ENCODE data around the gene MED9.

MED9 gene

GRCh38 chr17:17516941-17517720 is 40.3 kb downstream of the MED9 start:
- DNase-seq (ENCODE audit: low read depth): no peak

DNA sequence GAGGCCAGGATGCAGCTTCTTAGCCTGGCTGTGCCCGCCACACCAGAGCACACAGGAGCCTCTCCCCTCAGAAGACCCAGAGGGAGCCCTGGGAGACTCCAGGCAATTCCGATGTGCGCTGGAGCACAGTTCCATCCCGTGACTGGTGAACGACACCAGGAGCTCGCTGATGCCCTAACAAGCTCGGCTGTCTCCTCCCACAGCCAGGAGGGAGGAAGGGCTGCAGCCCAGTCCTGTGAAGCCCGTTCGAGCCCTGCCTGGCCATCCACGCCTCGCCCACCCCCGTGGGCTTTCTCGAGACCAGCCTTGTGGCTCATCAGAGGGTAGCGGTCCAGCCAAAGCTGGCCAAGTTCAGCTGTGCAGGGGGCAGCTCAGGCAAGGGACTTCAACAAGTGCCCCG is 41.2 kb downstream of the MED9 start:
- no peak for DNase-seq (ENCODE audit: low read depth)

DNA sequence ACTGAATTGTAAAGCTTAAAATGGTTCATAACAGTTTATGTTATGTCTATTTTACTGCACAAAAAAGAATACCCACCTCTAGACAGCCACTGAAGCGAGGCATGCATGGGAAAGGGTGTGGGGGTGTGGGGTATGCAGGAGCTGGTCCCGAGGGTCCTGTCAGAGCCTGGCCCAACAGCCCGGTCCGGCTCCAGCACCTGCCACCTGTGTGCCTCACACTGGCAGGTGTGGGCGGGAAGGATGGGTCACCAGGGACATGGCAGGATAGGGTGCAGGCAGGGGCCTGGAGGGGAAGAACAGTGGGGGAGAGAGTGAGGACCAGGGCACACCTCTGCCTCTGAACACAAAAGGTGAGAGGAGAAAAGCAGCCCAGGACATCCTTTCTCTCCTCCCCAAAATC is 42.2 kb downstream of the MED9 start:
- no peak for DNase-seq (ENCODE audit: low read depth)

- no peak for DNase-seq (ENCODE audit: low read depth)
Measured at GRCh38 chr17:17519886-17520285, 43.1 kb downstream of the MED9 start.

DNA sequence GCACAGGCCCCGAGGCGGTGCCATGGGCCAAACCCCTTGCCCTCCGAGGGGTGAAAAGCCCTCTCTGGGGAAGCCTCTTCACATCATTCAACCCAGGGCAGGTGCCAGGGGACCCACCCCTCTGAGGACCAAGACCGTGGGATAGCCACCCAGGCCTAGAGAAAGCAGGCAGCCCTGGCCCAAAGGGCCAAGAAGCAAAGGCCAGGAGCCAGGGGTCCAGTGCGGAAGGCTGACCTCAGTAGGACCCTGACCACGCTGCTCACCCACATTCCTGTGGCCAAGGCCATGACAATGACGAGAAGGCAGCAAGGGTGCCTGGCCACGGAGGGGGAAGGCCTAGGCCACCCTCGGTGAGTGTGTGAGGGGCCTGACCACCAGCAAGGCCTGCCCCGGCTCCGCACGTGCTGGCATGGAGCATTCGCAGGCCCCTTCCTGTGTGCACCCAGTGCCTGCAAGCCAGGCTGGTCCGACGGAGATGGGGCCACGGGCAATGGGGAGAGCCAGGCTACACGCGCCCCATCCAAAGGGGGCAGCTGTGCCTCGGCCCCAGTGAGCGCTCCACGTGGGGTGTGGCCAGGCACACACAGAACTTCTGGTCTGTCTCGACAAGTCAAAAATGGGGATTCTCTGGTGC is 43.9 kb downstream of the MED9 start:
- DNase-seq (ENCODE audit: low read depth): no peak

- DNase-seq (ENCODE audit: low read depth): no peak
Measured at GRCh38 chr17:17523001-17523730, 46.4 kb downstream of the MED9 start.

DNA sequence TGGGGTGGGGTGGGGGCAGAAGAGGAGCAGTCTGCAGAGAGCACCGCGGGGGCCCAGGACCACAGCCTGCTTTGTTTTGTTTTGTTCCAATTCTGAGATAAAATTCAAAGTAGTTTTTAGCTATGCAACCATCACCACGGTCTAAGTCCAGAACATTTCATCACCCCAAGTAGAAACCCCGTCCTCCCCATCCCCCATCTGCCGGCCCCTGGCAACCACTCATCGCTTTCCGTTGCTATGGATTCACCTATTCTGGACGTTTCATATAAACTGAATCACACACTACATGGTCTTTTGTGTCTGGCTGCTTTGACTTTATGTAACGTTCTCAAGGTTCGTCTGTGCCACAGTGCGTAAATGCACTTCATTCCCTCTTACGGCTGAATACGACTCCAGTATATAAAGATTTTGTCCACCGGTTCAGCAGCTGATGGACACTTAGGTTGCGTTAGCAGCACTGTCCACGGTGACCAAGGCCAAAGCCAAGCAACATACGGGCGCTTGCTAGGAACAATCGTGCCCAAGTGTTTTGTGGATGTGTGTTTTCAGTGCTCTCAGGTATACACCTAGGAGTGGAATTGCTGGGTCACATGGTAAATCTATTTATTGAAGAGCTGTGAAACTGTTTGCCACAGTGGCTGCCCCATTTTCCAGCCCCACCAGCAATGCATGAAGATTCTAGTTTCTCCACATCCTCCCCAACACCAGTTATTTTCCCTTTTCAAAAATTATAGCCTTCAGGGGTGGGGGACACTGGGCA is 47.1 kb downstream of the MED9 start:
- no peak for DNase-seq (ENCODE audit: low read depth)

DNA sequence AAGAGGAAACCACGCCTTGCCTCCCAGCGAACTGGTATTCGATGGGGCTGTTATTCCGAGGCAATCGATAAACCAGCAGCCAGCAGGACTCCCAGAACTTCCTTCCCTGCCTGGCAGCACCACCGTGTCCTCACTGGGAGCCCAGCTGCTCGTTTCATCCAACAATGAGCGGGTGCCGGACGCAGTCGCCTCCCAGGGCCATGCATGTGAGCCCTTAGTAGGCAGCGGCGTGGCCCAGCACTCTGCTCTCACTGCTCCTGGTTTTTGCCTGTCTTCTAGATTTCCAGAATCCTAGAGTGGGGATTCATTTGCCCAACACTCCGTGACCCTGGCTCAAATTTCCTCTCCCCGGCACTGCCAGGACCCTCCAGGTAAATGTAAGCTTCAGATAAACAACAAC is 48.5 kb downstream of the MED9 start:
- no peak for DNase-seq (ENCODE audit: low read depth)

GRCh38 chr17:17525956-17526355 is 49.2 kb downstream of the MED9 start:
- DNase-seq (ENCODE audit: low read depth): no peak

- no peak for DNase-seq (ENCODE audit: low read depth)
Measured at GRCh38 chr17:17526369-17526768, 49.6 kb downstream of the MED9 start.

DNA sequence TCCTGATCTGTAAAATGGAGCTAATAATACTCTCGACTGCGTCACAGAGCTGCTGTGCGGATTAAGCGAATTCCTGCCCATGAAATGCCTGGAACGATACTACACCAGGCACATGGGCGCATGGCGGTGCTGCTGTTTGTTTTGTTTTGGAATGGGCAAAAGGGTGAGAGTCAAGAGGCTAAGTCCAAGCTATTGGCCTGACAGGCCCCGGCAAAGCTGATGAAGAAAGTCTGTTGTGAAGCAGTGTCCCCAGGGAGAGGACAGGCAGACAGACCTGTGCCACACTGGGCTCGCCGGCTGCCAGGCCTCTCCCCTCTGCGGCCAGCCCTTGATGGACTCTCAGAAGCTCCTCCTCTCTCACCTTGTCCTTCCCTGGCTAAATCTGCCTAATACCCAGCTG is 50.7 kb downstream of the MED9 start:
- DNase-seq (ENCODE audit: low read depth): no peak

- DNase-seq (ENCODE audit: low read depth): no peak
Measured at GRCh38 chr17:17527956-17528500, 51.2 kb downstream of the MED9 start.

- DNase-seq (ENCODE audit: low read depth): no peak
Measured at GRCh38 chr17:17528696-17529652, 52.2 kb downstream of the MED9 start.

- no peak for DNase-seq (ENCODE audit: low read depth)
Measured at GRCh38 chr17:17531156-17531555, 54.4 kb downstream of the MED9 start.

DNA sequence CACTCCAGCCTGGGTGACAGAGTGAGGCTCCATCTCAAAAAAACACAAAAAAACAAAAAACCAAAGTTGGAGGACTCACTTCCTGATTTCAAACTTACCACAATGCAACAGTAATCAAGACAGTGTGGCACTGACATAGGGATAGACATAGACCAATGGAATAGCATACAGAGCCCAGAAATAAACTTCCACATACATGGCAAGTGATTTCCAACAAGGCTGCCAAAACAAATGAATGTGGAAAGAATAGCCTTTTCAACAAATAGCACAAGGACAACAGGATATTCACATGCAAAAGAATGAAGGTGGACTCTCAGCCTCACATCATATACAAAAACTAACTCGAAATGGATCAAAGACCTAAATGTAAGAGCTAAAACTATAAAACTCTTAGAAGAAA is 56.2 kb downstream of the MED9 start:
- no peak for DNase-seq (ENCODE audit: low read depth)

DNA sequence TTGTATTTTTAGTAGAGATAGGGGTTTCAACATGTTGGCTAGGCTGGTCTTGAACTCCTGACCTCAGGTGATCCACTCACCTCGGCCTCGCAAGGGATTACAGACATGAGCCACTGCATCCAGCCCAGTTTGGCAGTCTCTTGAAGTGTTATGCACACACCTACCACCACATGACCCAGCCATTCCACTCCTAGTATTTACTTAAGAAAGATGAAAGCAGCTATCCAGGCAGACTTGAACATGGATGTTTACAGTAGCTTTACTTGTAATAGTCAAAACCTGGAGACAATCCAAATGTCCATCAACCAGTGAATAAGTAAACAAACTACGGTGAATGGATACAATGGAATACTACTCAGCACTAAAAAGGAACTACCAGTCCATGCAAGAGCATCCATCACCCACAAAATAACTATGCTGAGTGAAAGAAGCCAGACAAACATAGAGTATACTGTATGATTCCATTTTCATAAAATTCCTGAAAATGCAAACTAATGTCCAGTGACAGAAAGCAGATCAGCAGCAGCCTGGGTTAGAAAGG is 57.2 kb downstream of the MED9 start:
- no peak for DNase-seq (ENCODE audit: low read depth)

DNA sequence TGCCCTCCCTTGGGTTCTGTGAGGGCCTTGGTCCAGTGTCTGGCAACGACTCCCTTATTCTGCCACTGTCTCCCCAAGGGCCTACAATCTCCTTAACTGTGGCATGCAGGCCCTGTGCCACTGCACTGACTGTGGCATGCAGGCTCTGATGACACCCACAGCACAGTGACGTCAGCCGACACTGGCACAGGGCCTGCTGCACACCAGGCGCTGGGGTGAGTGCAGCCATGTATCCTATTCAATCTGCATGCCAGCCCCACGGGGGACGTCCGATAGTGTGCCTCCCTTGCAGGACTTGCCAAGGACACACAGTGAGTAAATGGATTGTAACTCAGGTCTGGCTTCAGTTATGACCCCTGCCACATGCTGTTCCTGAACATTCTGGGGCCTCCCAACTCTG is 59.2 kb downstream of the MED9 start:
- DNase-seq (ENCODE audit: low read depth): no peak

- no peak for DNase-seq (ENCODE audit: low read depth)
Measured at GRCh38 chr17:17536702-17537101, 59.9 kb downstream of the MED9 start.

DNA sequence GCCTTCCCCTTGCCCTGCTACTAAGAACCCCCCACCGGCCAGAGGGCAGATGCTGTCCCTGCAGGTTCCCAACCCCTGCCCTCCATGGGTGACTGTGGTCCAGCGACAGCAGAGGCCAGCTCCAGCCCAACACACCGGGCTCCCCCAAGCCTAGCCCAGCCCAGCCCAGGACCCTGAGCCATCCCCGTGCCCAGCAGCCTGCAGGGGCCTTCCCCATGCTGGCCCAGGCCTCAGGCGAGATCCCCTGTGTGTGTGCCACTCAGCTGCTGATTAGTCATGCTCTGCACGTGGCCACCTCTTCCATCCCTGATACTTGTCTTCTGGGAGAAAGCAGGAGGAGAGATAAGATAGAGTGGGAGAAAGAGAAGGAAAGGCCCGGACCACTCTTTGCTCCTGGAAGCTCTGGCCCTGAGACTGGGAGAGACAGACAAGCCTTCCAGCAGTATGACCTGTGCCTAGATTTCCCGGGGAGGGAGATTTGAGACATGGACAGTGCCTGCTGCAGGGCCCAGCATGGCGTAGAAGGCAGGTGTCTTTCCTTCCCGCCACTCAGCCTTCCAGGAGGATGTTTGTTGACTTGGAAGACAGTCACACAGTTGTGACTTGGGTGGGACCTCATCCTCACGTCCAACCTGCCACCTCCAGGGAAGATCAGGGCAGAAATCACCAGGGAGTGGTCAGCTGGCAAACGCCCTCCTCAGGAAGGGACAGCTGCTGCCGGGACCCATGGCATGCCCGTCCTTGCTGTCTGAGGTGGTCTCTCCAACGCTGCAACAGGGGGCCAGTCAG is 60.7 kb downstream of the MED9 start:
- no peak for DNase-seq (ENCODE audit: low read depth)
